ENCODE data around the gene CCDC181. TPM values are rescaled to one million over a fixed set of nuclear protein-coding genes. Genes with fewer than 3 reads are reported as not detected.

The CCDC181 gene
- 10 to 100 TPM in 2 of 4 donors, 1 to 10 TPM in 2; 3.4 to 11.6 (median 10.3) TPM for polyA plus RNA-seq (ENCODE audit: insufficient read length in 4 of 4)

GRCh38 chr1:169427081-169427641 lies at the start of gene CCDC181:
TSS of gene CCDC181 (minus strand) at chr1:169427474. CDS start at chr1:169424927, 2,547 bp downstream.
- peak; percentile 66 to 78 (median 66) for DNase-seq (ENCODE audit: low read depth in 4 of 4, low spot score in 3 of 4)

- no peak for DNase-seq (ENCODE audit: low read depth in 4 of 4, low spot score in 3 of 4)
Observed at GRCh38 chr1:169475806-169476387, 48.6 kb upstream of the CCDC181 start.

GRCh38 chr1:169474302-169474995 lies 47.2 kb upstream of the CCDC181 start:
- no peak for DNase-seq (ENCODE audit: low read depth in 4 of 4, low spot score in 3 of 4)

- no peak for DNase-seq (ENCODE audit: low read depth in 4 of 4, low spot score in 3 of 4)
Observed at GRCh38 chr1:169473347-169473746, 46.1 kb upstream of the CCDC181 start.

- no peak for DNase-seq (ENCODE audit: low read depth in 4 of 4, low spot score in 3 of 4)
Observed at GRCh38 chr1:169472738-169473137, 45.5 kb upstream of the CCDC181 start.

- DNase-seq (ENCODE audit: low read depth in 4 of 4, low spot score in 3 of 4) = no peak
Observed at GRCh38 chr1:169468982-169469381, 41.7 kb upstream of the CCDC181 start.

GRCh38 chr1:169466259-169467230 lies 39.3 kb upstream of the CCDC181 start:
- DNase-seq (ENCODE audit: low read depth in 4 of 4, low spot score in 3 of 4) = no peak

GRCh38 chr1:169465281-169465680 lies 38.0 kb upstream of the CCDC181 start:
- DNase-seq (ENCODE audit: low read depth in 4 of 4, low spot score in 3 of 4) = no peak

GRCh38 chr1:169462385-169462784 lies 35.1 kb upstream of the CCDC181 start:
- no peak for DNase-seq (ENCODE audit: low read depth in 4 of 4, low spot score in 3 of 4)

- no peak for DNase-seq (ENCODE audit: low read depth in 4 of 4, low spot score in 3 of 4)
Observed at GRCh38 chr1:169461390-169462000, 34.2 kb upstream of the CCDC181 start.

- DNase-seq (ENCODE audit: low read depth in 4 of 4, low spot score in 3 of 4) = no peak
Observed at GRCh38 chr1:169460191-169460833, 33.0 kb upstream of the CCDC181 start.

- DNase-seq (ENCODE audit: low read depth in 4 of 4, low spot score in 3 of 4) = no peak
Observed at GRCh38 chr1:169457443-169457842, 30.2 kb upstream of the CCDC181 start.

GRCh38 chr1:169456029-169456428 lies 28.8 kb upstream of the CCDC181 start:
- no peak for DNase-seq (ENCODE audit: low read depth in 4 of 4, low spot score in 3 of 4)

- no peak for DNase-seq (ENCODE audit: low read depth in 4 of 4, low spot score in 3 of 4)
Observed at GRCh38 chr1:169452921-169453320, 25.6 kb upstream of the CCDC181 start.

GRCh38 chr1:169451218-169451824 lies 24.0 kb upstream of the CCDC181 start:
- no peak for DNase-seq (ENCODE audit: low read depth in 4 of 4, low spot score in 3 of 4)

- DNase-seq (ENCODE audit: low read depth in 4 of 4, low spot score in 3 of 4) = no peak
Observed at GRCh38 chr1:169443923-169444322, 16.6 kb upstream of the CCDC181 start.

- no peak for DNase-seq (ENCODE audit: low read depth in 4 of 4, low spot score in 3 of 4)
Observed at GRCh38 chr1:169426174-169426705, 1.0 kb downstream of the CCDC181 start.

GRCh38 chr1:169421309-169421708 lies 6.0 kb downstream of the CCDC181 start:
- DNase-seq (ENCODE audit: low read depth in 4 of 4, low spot score in 3 of 4) = no peak

- DNase-seq (ENCODE audit: low read depth in 4 of 4, low spot score in 3 of 4) = no peak
Observed at GRCh38 chr1:169414952-169415351, 12.3 kb downstream of the CCDC181 start.

All from left renal pelvis (tissue), 4 donors.